H9 (cell line): Measurements from ENCODE around the gene PLB1. TPM values are rescaled to one million over a fixed set of nuclear protein-coding genes. Genes with fewer than 3 reads are reported as not detected.

Experiments
- DNase-seq: peaks from one replicate; pipeline ENCODE4 v3.0.0-alpha.2; 2017
- H2AFZ ChIP-seq: one replicate; pipeline ENCODE4 v1.6.1; 2013; ENCODE audit warnings: mild to moderate bottlenecking, low read length, control low read depth, moderate library complexity
- H2AK5ac ChIP-seq: 2 replicates; pipeline ENCODE4 v1.6.1; 2013; ENCODE audit warnings: low read length, control low read depth, mixed read lengths; ENCODE audit not compliant: insufficient read length
- H2BK120ac ChIP-seq: one replicate; pipeline ENCODE4 v1.6.1; 2013; ENCODE audit warnings: low read depth, mild to moderate bottlenecking, low read length, control low read depth, inconsistent platforms; ENCODE audit not compliant: poor library complexity, severe bottlenecking
- H2BK12ac ChIP-seq: 2 replicates; pipeline ENCODE4 v1.6.1; 2013; ENCODE audit warnings: low read length, control low read depth, mixed read lengths, low read depth; ENCODE audit not compliant: insufficient read length
- H2BK15ac ChIP-seq: 2 replicates; pipeline ENCODE4 v1.6.1; 2013; ENCODE audit warnings: low read depth, low read length, control low read depth
- H2BK20ac ChIP-seq: one replicate; pipeline ENCODE4 v1.6.1; 2013; ENCODE audit warnings: low read depth, mild to moderate bottlenecking, low read length, control low read depth, inconsistent platforms; ENCODE audit not compliant: poor library complexity, severe bottlenecking
- H2BK5ac ChIP-seq: 2 replicates; pipeline ENCODE4 v1.6.1; 2013; ENCODE audit warnings: low read length, control low read depth, mixed read lengths; ENCODE audit not compliant: insufficient read length
- H3K14ac ChIP-seq: 2 replicates; pipeline ENCODE4 v1.6.1; 2013; ENCODE audit warnings: low read length, control low read depth; ENCODE audit not compliant: insufficient read depth
- H3K18ac ChIP-seq: 2 replicates; pipeline ENCODE4 v1.6.1; 2013; ENCODE audit warnings: low read depth, mild to moderate bottlenecking, mixed read lengths, low read length, control low read depth; ENCODE audit not compliant: insufficient read length
- H3K23ac ChIP-seq: 2 replicates; pipeline ENCODE4 v1.6.1; 2013; ENCODE audit warnings: low read length, control low read depth, mixed read lengths, low read depth; ENCODE audit not compliant: insufficient read length
- H3K23me2 ChIP-seq: 2 replicates; pipeline ENCODE4 v1.6.1; 2013; ENCODE audit warnings: low read depth, mild to moderate bottlenecking, mixed read lengths, low read length, control low read depth; ENCODE audit not compliant: insufficient read length, poor library complexity, severe bottlenecking
- H3K27ac ChIP-seq: 2 replicates; pipeline ENCODE4 v1.5.1; 2013; ENCODE audit warnings: low read length, control low read depth, mixed read lengths, low read depth; ENCODE audit not compliant: insufficient read length
- H3K27me3 ChIP-seq: 2 replicates; pipeline ENCODE4 v1.6.1; 2013; ENCODE audit warnings: low read length, control low read depth, inconsistent platforms; ENCODE audit not compliant: insufficient read depth
- H3K4ac ChIP-seq: 2 replicates; pipeline ENCODE4 v1.6.1; 2013; ENCODE audit warnings: low read depth, mild to moderate bottlenecking, control low read depth, inconsistent platforms, low read length, moderate library complexity
- H3K4me1 ChIP-seq: 2 replicates; pipeline ENCODE4 v1.6.1; 2013; ENCODE audit warnings: low read length, control low read depth, inconsistent platforms; ENCODE audit not compliant: insufficient read depth
- H3K4me2 ChIP-seq: 2 replicates; pipeline ENCODE4 v1.6.1; 2013; ENCODE audit warnings: low read length, control low read depth, mixed read lengths; ENCODE audit not compliant: insufficient read length, insufficient read depth
- H3K56ac ChIP-seq: 2 replicates; pipeline ENCODE4 v1.6.1; 2013; ENCODE audit warnings: low read depth, mild to moderate bottlenecking, mixed read lengths, low read length, control low read depth; ENCODE audit not compliant: insufficient read length
- H3K79me1 ChIP-seq: 2 replicates; pipeline ENCODE4 v1.6.1; 2013; ENCODE audit warnings: low read depth, mild to moderate bottlenecking, moderate library complexity, low read length, control low read depth, inconsistent platforms; ENCODE audit not compliant: insufficient read depth, poor library complexity, severe bottlenecking
- H3K79me2 ChIP-seq: 2 replicates; pipeline ENCODE4 v1.6.1; 2013; ENCODE audit warnings: low read length, control low read depth, inconsistent platforms; ENCODE audit not compliant: insufficient read depth
- H3K9ac ChIP-seq: 2 replicates; pipeline ENCODE4 v1.6.1; 2013; ENCODE audit warnings: low read length, control low read depth, mixed read lengths; ENCODE audit not compliant: insufficient read length; ENCODE audit errors: extremely low read depth
- H3K9me3 ChIP-seq: one replicate; pipeline ENCODE4 v1.6.1; 2013; ENCODE audit warnings: low read depth, low read length, inconsistent platforms; ENCODE audit not compliant: control insufficient read depth
- H3T11ph ChIP-seq: one replicate; pipeline ENCODE4 v1.6.1; 2013; ENCODE audit warnings: mild to moderate bottlenecking, low read length, control low read depth, inconsistent platforms
- H4K20me1 ChIP-seq: one replicate; pipeline ENCODE4 v1.6.1; 2013; ENCODE audit not compliant: control insufficient read depth, insufficient read length, insufficient read depth
- H4K5ac ChIP-seq: 2 replicates; pipeline ENCODE4 v1.6.1; 2013; ENCODE audit warnings: low read depth, mild to moderate bottlenecking, mixed read lengths, low read length, control low read depth; ENCODE audit not compliant: insufficient read length
- H4K8ac ChIP-seq: replicated peaks from 2 replicates; pipeline ENCODE4 v1.6.1; 2013; ENCODE audit warnings: low read length, control low read depth, mixed read lengths, low read depth; ENCODE audit not compliant: insufficient read length
- H4K91ac ChIP-seq: 2 replicates; pipeline ENCODE4 v1.6.1; 2013; ENCODE audit warnings: low read depth, mild to moderate bottlenecking, moderate library complexity, mixed read lengths, low read length, control low read depth; ENCODE audit not compliant: insufficient read length
- H3K27ac Mint-ChIP-seq, 3 experiments: 2 replicates in 2 of 3; 3 replicates in 1 of 3; pipeline ENCODE4 v1.8.0; 2020 to 2021; ENCODE audit warnings: mixed read lengths in 3 of 3, mild to moderate bottlenecking in 1 of 3, moderate library complexity in 1 of 3
- H3K27me3 Mint-ChIP-seq: 2 replicates; pipeline ENCODE4 v1.8.0; 2021; ENCODE audit warnings: low read depth, mild to moderate bottlenecking, moderate library complexity, mixed read lengths
- H3K36me3 Mint-ChIP-seq, 3 experiments: 2 replicates in 2 of 3; 3 replicates in 1 of 3; pipeline ENCODE4 v1.8.0; 2020 to 2021; ENCODE audit warnings: low read depth in 3 of 3, mixed read lengths in 3 of 3; ENCODE audit not compliant: insufficient read depth in 1 of 3
- H3K4me1 Mint-ChIP-seq, 2 experiments: 2 replicates each; pipeline ENCODE4 v1.8.0; 2020; ENCODE audit warnings: mixed read lengths in 2 of 2
- H3K4me3 Mint-ChIP-seq, 2 experiments: 2 replicates in 1 of 2; 3 replicates in 1 of 2; pipeline ENCODE4 v1.8.0; 2020 to 2021; ENCODE audit warnings: mild to moderate bottlenecking in 2 of 2, mixed read lengths in 2 of 2, moderate library complexity in 1 of 2
- H3K9me3 Mint-ChIP-seq, 2 experiments: 2 replicates in 1 of 2; 3 replicates in 1 of 2; pipeline ENCODE4 v1.8.0; 2020; ENCODE audit warnings: mild to moderate bottlenecking in 2 of 2, mixed read lengths in 2 of 2, moderate library complexity in 1 of 2
- WGBS: extraction: QIAGEN DNeasy Blood & Tissue Kit; methylation state at CpG from one replicate; pipeline ENCODE4 v1.1.7; 2013; ENCODE audit warnings: missing lambda C conversion rate, low lambda C conversion rate, mixed read lengths; ENCODE audit not compliant: insufficient read length; ENCODE audit errors: extremely low coverage; 5-methylcytosine and 5-hydroxymethylcytosine counted together
- total RNA-seq: library from RNA; stranded (reverse); gene quantifications from 2 replicates; pipeline ENCODE4 v1.2.1, GENCODE V29; 2021
- TF ChIP-seq, protein P1 (sequence below): fragments of 200-600 bp; sonication (generic); conservative IDR thresholded peaks from 3 replicates; pipeline ENCODE4 v1.8.0; 2021; ENCODE audit warnings: antibody characterized with exemption, mild to moderate bottlenecking

The PLB1 gene
- total RNA-seq, 1 experiment from 2014 or later, result not detected

DNA sequence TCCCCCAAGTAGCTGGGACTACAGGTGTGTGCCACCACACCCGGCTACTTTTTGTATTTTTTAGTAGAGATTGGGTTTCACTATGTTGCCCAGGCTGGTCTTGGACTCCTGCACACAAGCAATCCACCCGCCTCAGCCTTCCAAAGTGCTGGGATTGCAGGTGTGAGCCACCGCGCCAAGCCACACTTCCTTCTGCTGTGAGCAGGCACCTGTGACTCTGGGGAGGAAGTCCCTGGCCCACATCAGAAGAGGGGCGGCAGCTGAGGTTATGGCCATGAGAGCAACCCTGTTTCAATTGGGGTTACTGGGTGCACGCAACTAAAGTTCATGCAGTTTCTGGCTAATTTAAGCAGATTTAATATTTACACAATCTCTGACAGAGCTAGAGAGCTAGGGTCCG, 91.0 kb downstream of the PLB1 start:
- no peak overlapping the region for H3K4me3 Mint-ChIP-seq
- Histone ChIP-seq H3K18ac (no peak overlapping the region), H4K8ac (no peak overlapping the region), H3K27ac (no peak overlapping the region), H4K20me1 (no peaks in the 10 kb centered on the region), H2BK120ac (no peak overlapping the region), H3K23ac (no peak overlapping the region), H3K9ac (no peak overlapping the region), H2AK5ac (no peak overlapping the region), H2BK15ac (no peak overlapping the region), H3K4ac (no peak overlapping the region), H2AFZ (no peak overlapping the region), H4K91ac (no peak overlapping the region), H2BK12ac (no peak overlapping the region), H3K56ac (no peak overlapping the region), H3K27me3 (no peaks in the 10 kb centered on the region), H3K79me2 (no peaks in the 10 kb centered on the region), H2BK20ac (no peak overlapping the region), H3K4me1 (peaks cover 6% of the 10 kb centered on the region; the same call in 1 of the 2 replicates), H3K14ac (no peak overlapping the region), H3K9me3 (no peaks in the 10 kb centered on the region), H3K23me2 (no peaks in the 10 kb centered on the region), H2BK5ac (no peak overlapping the region), H4K5ac (no peak overlapping the region), H3K4me2 (no peak overlapping the region), H3K79me1 (no peaks in the 10 kb centered on the region), H3T11ph (no peak overlapping the region)
- TF ChIP-seq, protein P1, sequence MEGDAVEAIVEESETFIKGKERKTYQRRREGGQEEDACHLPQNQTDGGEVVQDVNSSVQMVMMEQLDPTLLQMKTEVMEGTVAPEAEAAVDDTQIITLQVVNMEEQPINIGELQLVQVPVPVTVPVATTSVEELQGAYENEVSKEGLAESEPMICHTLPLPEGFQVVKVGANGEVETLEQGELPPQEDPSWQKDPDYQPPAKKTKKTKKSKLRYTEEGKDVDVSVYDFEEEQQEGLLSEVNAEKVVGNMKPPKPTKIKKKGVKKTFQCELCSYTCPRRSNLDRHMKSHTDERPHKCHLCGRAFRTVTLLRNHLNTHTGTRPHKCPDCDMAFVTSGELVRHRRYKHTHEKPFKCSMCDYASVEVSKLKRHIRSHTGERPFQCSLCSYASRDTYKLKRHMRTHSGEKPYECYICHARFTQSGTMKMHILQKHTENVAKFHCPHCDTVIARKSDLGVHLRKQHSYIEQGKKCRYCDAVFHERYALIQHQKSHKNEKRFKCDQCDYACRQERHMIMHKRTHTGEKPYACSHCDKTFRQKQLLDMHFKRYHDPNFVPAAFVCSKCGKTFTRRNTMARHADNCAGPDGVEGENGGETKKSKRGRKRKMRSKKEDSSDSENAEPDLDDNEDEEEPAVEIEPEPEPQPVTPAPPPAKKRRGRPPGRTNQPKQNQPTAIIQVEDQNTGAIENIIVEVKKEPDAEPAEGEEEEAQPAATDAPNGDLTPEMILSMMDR, result no peak
- H3K27ac Mint-ChIP-seq, result no peak overlapping the region
- no CpG with 5 or more reads among the region's 7 CpGs for WGBS
- H3K36me3 Mint-ChIP-seq, result no peaks in the 10 kb centered on the region; a peak in 1 of 7 replicates
- H3K9me3 Mint-ChIP-seq, result no peaks in the 10 kb centered on the region
- H3K4me1 Mint-ChIP-seq, result peaks cover 5 to 6% of the 10 kb centered on the region in 2 experiments
- no peak for DNase-seq
- peaks cover 3% of the 10 kb centered on the region for H3K27me3 Mint-ChIP-seq
